Left cardiac atrium (tissue), 4 donors: ENCODE results near the gene ABHD6. TPM values are rescaled to one million over a fixed set of nuclear protein-coding genes. Genes with fewer than 3 reads are reported as not detected.
"Not testable (repeated sequence)": the region's sequence is repeated elsewhere in the genome, so short reads cannot be mapped to it uniquely, and the experiment has no call there.

Experiments used
- ATAC-seq, 2 donors: fragments of 200-7000 bp; cut with Tn5 transposase; one replicate each; pipeline ENCODE4 v1.9.1; 2020; ENCODE audit warnings: mild to moderate bottlenecking in 2 of 2, moderate library complexity in 2 of 2
- DNase-seq: peaks from one replicate; pipeline ENCODE4 v3.0.0-alpha.2; 2020
- intact Hi-C, 2 donors: fragments of 100-400 bp; cut with DNase I; formaldehyde crosslinking; loops; one replicate each; pipeline versions ENCODE4 v1.14.1 to v1.15.1; 2022 to 2023
- total RNA-seq, 2 donors: library from RNA; stranded (reverse); fragmentation: NEBNext Ultra II Directional; extraction: Animal tissue kit (Norgen Biotek cat#: 25700); gene quantifications; one replicate each; pipeline ENCODE4 v1.2.1, GENCODE V29; 2021
- donor health status: DM: no; HTN: yes; CAD: no.
- donor health status: DM: no; HTN: yes; CAD: no; lungs with severe emphysema.
- donor health status: DM: yes; HTN: yes; CAD: no.
- donor health status: Dilated cardiomyopathy.

ABHD6 gene
- total RNA-seq, 2 donors from 2014 or later: 7.0 to 11.7 TPM

GRCh38 chr3:58331593-58332152 lies 94.1 kb downstream of the ABHD6 start:
- DNase-seq (no peak), ATAC-seq (no peak)
- intact Hi-C loops: loop anchor here (5.0 kb wide), 3 partner anchors 66 to 161 kb away; partner anchors contain the start of gene KCTD6 (in 1 of the 2)

GRCh38 chr3:58332575-58333188 lies 95.1 kb downstream of the ABHD6 start, which contains the start of gene PXK:
Gene PXK (plus strand): TSS chr3:58332892. CDS start chr3:58332989, 97 bp downstream.
- DNase-seq (peak; percentile 86), ATAC-seq (peak; percentile 96 to 97)
- intact Hi-C loops: loop anchor here (5.0 kb wide), 3 partner anchors 65 to 160 kb away; partner anchors contain the start of gene KCTD6 (in 1 of the 2)

- DNase-seq (peak; percentile 29), ATAC-seq (peak; percentile 1 to 28)
- intact Hi-C loops: loop anchor here (5.0 kb wide), 3 partner anchors 64 to 159 kb away; partner anchors contain the start of gene KCTD6 (in 1 of the 2)
Observed at GRCh38 chr3:58333206-58334012, 95.8 kb downstream of the ABHD6 start.

GRCh38 chr3:58334013-58334321 lies 96.4 kb downstream of the ABHD6 start:
- intact Hi-C loops: loop anchor here (5.0 kb wide), 3 partner anchors 63 to 158 kb away; partner anchors contain the start of gene KCTD6 (in 1 of the 2)
- no peak for ATAC-seq
- no peak for DNase-seq

- ATAC-seq: no peak
- no peak for DNase-seq
- intact Hi-C loops: loop anchor here (5.0 kb wide), 3 partner anchors 63 to 158 kb away; partner anchors contain the start of gene KCTD6 (in 1 of the 2)
Observed at GRCh38 chr3:58334506-58334884, 96.9 kb downstream of the ABHD6 start.

GRCh38 chr3:58335652-58335947 lies 98.0 kb downstream of the ABHD6 start:
- ATAC-seq (peak in 1 of 2 donors; percentile 6), DNase-seq (no peak)
- intact Hi-C loops: no loop called here

GRCh38 chr3:58336135-58336882 lies 98.7 kb downstream of the ABHD6 start:
- intact Hi-C loops: no loop called here
- ATAC-seq: no peak

GRCh38 chr3:58337190-58337589 lies 99.6 kb downstream of the ABHD6 start:
- intact Hi-C loops: no loop called here
- no peak for ATAC-seq
- DNase-seq: no peak

More at GRCh38 chr3:58336135-58336882, 98.7 kb downstream of the ABHD6 start:
- no peak for DNase-seq

GRCh38 chr3:58339146-58339545 lies 101.6 kb downstream of the ABHD6 start:
- ATAC-seq, DNase-seq, intact Hi-C loops: not testable (repeated sequence)

GRCh38 chr3:58340594-58341244 lies 103.1 kb downstream of the ABHD6 start:
- intact Hi-C loops: no loop called here
- no peak for ATAC-seq
- no peak for DNase-seq

GRCh38 chr3:58341376-58341775 lies 103.8 kb downstream of the ABHD6 start:
- intact Hi-C loops: no loop called here
- DNase-seq (no peak), ATAC-seq (no peak)

GRCh38 chr3:58342676-58343075 lies 105.1 kb downstream of the ABHD6 start:
- intact Hi-C loops: no loop called here
- no peak for ATAC-seq
- no peak for DNase-seq

Other genes with a start within 250 kb of the ABHD6 start
- gene FLNB, start 229.4 kb upstream of the ABHD6 start, total RNA-seq: 10 to 100 TPM; 28.0 to 94.4 TPM
- 1 to 10 TPM; 1.4 to 3.4 TPM for gene DNASE1L3, start 26.8 kb upstream of the ABHD6 start, total RNA-seq
- 10 to 100 TPM; 19.0 to 24.2 TPM for gene RPP14, start 68.5 kb downstream of the ABHD6 start, total RNA-seq
- gene HTD2, start 68.7 kb downstream of the ABHD6 start, total RNA-seq: 10 to 100 TPM in 1 of 2 donors, 1 to 10 TPM in 1; 8.1 to 12.1 TPM
- 10 to 100 TPM; 13.3 to 15.1 TPM for gene PXK, start 95.1 kb downstream of the ABHD6 start, total RNA-seq
- gene PDHB, start 196.0 kb downstream of the ABHD6 start, total RNA-seq: 100 to 1,000 TPM; 121 to 146 TPM